HCT116 (cell line): Measurements from ENCODE around the gene SLCO4A1. TPM values are rescaled to one million over a fixed set of nuclear protein-coding genes. Genes with fewer than 3 reads are reported as not detected.
A peak's percentile ranks its signal among the peaks of the same experiment; 100 is the strongest.

ENCODE experiments used
- ATAC-seq: fragments of 200-7000 bp; cut with Tn5 transposase; 2 replicates; pipeline ENCODE4 v1.9.1; 2020; ENCODE audit warnings: mild to moderate bottlenecking, moderate library complexity
- BruUV-seq: library from RNA; stranded (reverse); fragments of 400-500 nt; replicated peaks from 2 replicates; lab custom pipeline; 2021; lab: Mats Ljungman, UMichigan
- CTCF ChIA-PET: fragments of 300-600 bp; sonication (Branson Sonifier 250); formaldehyde crosslinking; loops from one replicate; lab custom pipeline; 2021; ENCODE audit warnings: antibody characterized with exemption; lab: Charles Lee
- POLR2A ChIA-PET: fragments of 300-600, 350-600 bp; sonication (Branson Sonifier 250); formaldehyde crosslinking; loops from one replicate; lab custom pipeline; 2021; ENCODE audit warnings: antibody characterized with exemption; lab: Charles Lee
- RAD21 ChIA-PET, 2 experiments: fragments of 300-600 bp; sonication (Branson Sonifier 250); formaldehyde crosslinking; loops; one replicate each; lab custom pipeline; 2023; ENCODE audit warnings: low total read pairs in 2 of 2; ENCODE audit not compliant: uncharacterized antibody in 2 of 2, unreplicated experiment in 2 of 2, low non-redundant PET in 1 of 2; lab: Charles Lee
- DNase-seq: peaks from one replicate; pipeline ENCODE4 v3.0.0-alpha.2; 2010; ENCODE audit warnings: low read depth, low spot score
- H2AFZ ChIP-seq: fragments of 200-600 bp; shearing (Covaris generic), sonication (generic); 2 replicates; pipeline ENCODE4 v1.6.1; 2017; ENCODE audit warnings: low read depth, mixed run types, mixed read lengths, antibody characterized with exemption, low read length; ENCODE audit not compliant: poor library complexity, severe bottlenecking
- H3K27ac ChIP-seq: 2 replicates; pipeline ENCODE4 v1.5.1; 2012; ENCODE audit warnings: low read depth, low read length
- H3K27me3 ChIP-seq: fragments of 200-600 bp; sonication (generic); 2 replicates; pipeline ENCODE4 v1.6.1; 2016; ENCODE audit warnings: mixed run types, low read length, mixed read lengths; ENCODE audit not compliant: insufficient read depth
- H3K36me3 ChIP-seq, 2 experiments: fragments of 200-500 bp in 1 of 2; fragments of 200-600 bp in 1 of 2; sonication (Bioruptor generic) in 1 of 2; sonication (generic) in 1 of 2; 2 replicates each; pipeline versions ENCODE4 v1.5.1 to v1.6.1; 2014 to 2016; ENCODE audit warnings: low read length in 2 of 2, inconsistent platforms in 1 of 2, mixed read lengths in 1 of 2, mixed run types in 1 of 2; ENCODE audit not compliant: insufficient read depth in 2 of 2, control insufficient read depth in 1 of 2
- H3K4me1 ChIP-seq, 2 experiments: fragments of 200-600 bp in 1 of 2; sonication (generic) in 1 of 2; 2 replicates each; pipeline versions ENCODE4 v1.5.1 to v1.6.1; 2012 to 2017; ENCODE audit warnings: low read length in 2 of 2, inconsistent platforms in 1 of 2, mild to moderate bottlenecking in 1 of 2, mixed read lengths in 1 of 2, mixed run types in 1 of 2, moderate library complexity in 1 of 2; ENCODE audit not compliant: insufficient read depth in 2 of 2, control insufficient read depth in 1 of 2
- H3K4me2 ChIP-seq: fragments of 200-600 bp; sonication (generic); 2 replicates; pipeline ENCODE4 v1.6.1; 2017; ENCODE audit warnings: mixed run types, low read length, mixed read lengths
- H3K4me3 ChIP-seq, 2 experiments: fragments of 200-600 bp in 1 of 2; sonication (generic) in 1 of 2; replicated peaks in 1 of 2; 2 replicates each; pipeline ENCODE4 v1.5.1; 2011 to 2016; ENCODE audit warnings: low read length in 2 of 2, control low read depth in 1 of 2, low read depth in 1 of 2, mild to moderate bottlenecking in 1 of 2, mixed read lengths in 1 of 2, mixed run types in 1 of 2
- H3K79me2 ChIP-seq: fragments of 200-600 bp; sonication (generic); 2 replicates; pipeline ENCODE4 v1.6.1; 2017; ENCODE audit warnings: mild to moderate bottlenecking, mixed run types, low read length, moderate library complexity, mixed read lengths; ENCODE audit not compliant: insufficient read depth
- H3K9ac ChIP-seq: fragments of 200-600 bp; sonication (generic); 2 replicates; pipeline ENCODE4 v1.6.1; 2016; ENCODE audit warnings: low read length, mixed read lengths
- H3K9me2 ChIP-seq: fragments of 200-600 bp; sonication (generic), shearing (Covaris generic); 2 replicates; pipeline ENCODE4 v1.6.1; 2017; ENCODE audit warnings: mixed run types, mild to moderate bottlenecking, moderate library complexity; ENCODE audit not compliant: insufficient read depth
- H3K9me3 ChIP-seq, 2 experiments: fragments of 200-500 bp in 1 of 2; fragments of 200-600 bp in 1 of 2; sonication (Bioruptor generic) in 1 of 2; sonication (generic) in 1 of 2; 2 replicates each; pipeline ENCODE4 v1.6.1; 2014 to 2017; ENCODE audit warnings: low read length in 2 of 2, mixed read lengths in 2 of 2, inconsistent platforms in 1 of 2, low read depth in 1 of 2, mild to moderate bottlenecking in 1 of 2, mixed run types in 1 of 2, moderate library complexity in 1 of 2; ENCODE audit not compliant: control insufficient read depth in 1 of 2, insufficient read depth in 1 of 2
- H4K20me1 ChIP-seq: fragments of 200-600 bp; sonication (generic), shearing (Covaris generic); 2 replicates; pipeline ENCODE4 v1.6.1; 2017; ENCODE audit warnings: mixed run types, mild to moderate bottlenecking, moderate library complexity; ENCODE audit not compliant: insufficient read depth
- ATF3 ChIP-seq: IDR thresholded peaks from 2 replicates; pipeline ENCODE4 v1.6.1; 2012
- CBX3 ChIP-seq: IDR thresholded peaks from 2 replicates; pipeline ENCODE4 v1.6.1; 2012; ENCODE audit warnings: low read depth
- CEBPB ChIP-seq: IDR thresholded peaks from 2 replicates; pipeline ENCODE4 v1.6.1; 2012; ENCODE audit warnings: low read depth
- EGR1 ChIP-seq: IDR thresholded peaks from 2 replicates; pipeline ENCODE4 v1.6.1; 2012; ENCODE audit warnings: low read depth
- ELF1 ChIP-seq: IDR thresholded peaks from 2 replicates; pipeline ENCODE4 v1.6.1; 2012; ENCODE audit warnings: low read depth, borderline replicate concordance
- EZH2 ChIP-seq: fragments of 200-600 bp; sonication (generic); IDR thresholded peaks from 2 replicates; pipeline ENCODE4 v1.6.1; 2017; ENCODE audit warnings: antibody characterized with exemption, mixed run types
- FOSL1 ChIP-seq: IDR thresholded peaks from 2 replicates; pipeline ENCODE4 v1.6.1; 2012; ENCODE audit warnings: low read depth
- RAD21 ChIP-seq: IDR thresholded peaks from 2 replicates; pipeline ENCODE4 v1.6.1; 2012; ENCODE audit warnings: low read depth, mild to moderate bottlenecking
- SRF ChIP-seq: IDR thresholded peaks from 2 replicates; pipeline ENCODE4 v1.6.1; 2012; ENCODE audit warnings: low read depth
- YY1 ChIP-seq: IDR thresholded peaks from 2 replicates; pipeline ENCODE4 v1.6.1; 2011; ENCODE audit warnings: low read length, low read depth, moderate library complexity, mild to moderate bottlenecking; ENCODE audit not compliant: insufficient replicate concordance; ENCODE audit errors: extremely low read depth
- ZBTB33 ChIP-seq: IDR thresholded peaks from 2 replicates; pipeline ENCODE4 v1.6.1; 2011; ENCODE audit warnings: mild to moderate bottlenecking, low read length, moderate library complexity; ENCODE audit not compliant: insufficient replicate concordance; ENCODE audit errors: extremely low read depth
- intact Hi-C: fragments of 100-400 bp; cut with micrococcal nuclease; formaldehyde crosslinking; loops from 2 replicates; pipeline ENCODE4 v1.10.0; 2022
- total RNA-seq: library from RNA; stranded (reverse); gene quantifications from one replicate; pipeline ENCODE4 v1.2.1, GENCODE V29; 2021; ENCODE audit not compliant: unreplicated experiment

Gene SLCO4A1
- total RNA-seq, 1 experiment from 2014 or later, result 107 TPM

- TF ChIP-seq CBX3, result no peak
- TF ChIP-seq SRF, result no peak
These were observed 1.9 kb downstream of the SLCO4A1 start (continued) for GRCh38 chr20:62644044-62644795.

DNA sequence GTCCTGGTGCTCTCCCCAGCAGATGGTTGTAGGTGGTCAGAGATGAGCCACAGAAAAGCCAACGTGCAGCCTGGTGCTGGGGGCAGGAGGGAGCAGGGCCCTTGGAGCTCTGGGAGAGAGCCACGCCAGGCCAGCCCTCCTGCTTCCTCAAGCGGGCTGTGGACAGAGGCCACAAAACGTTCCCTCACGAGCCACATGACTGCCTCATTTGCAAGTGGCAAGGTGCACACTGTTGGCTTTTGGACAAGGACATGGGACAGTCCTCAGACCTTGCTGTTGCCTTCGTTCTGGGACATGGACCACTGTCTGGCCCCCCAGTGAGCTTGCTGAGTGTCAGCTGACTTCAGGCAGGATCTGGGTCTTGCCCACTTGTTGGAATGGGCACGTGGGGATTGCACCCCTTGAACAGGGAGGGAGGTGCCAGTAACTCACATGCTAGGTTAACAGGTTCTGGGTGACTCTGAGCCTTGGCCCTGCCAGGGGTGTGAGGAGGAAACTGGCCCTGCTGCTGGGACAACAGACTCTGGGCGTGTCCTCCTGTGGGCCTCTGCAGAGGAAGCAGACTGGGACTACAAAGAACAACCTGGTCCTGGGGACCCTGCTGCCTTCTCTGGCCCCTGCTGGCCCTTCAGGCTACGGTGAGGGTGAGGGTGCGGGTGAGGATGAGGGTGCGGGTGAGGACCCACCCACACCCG is 2.6 kb downstream of the SLCO4A1 start:
- ChIA-PET POLR2A (no interaction called here), CTCF (interaction anchor here (1.2 kb wide), 1 partner anchor 146 kb away, joined by 3 read pairs; no protein-coding TSS in a partner anchor), RAD21 (no interaction called here)
- Histone ChIP-seq H3K9me3 (no peaks in the 10 kb centered on the region), H4K20me1 (peaks cover 25% of the 10 kb centered on the region; the same call in 1 of the 2 replicates), H3K4me1 (peaks cover 46 to 69% of the 10 kb centered on the region in 2 experiments), H3K27ac (peak overlapping the region; percentile 90; the same call in 1 of the 2 replicates), H3K79me2 (peaks cover 77% of the 10 kb centered on the region), H2AFZ (no peak overlapping the region), H3K9ac (peak overlapping the region; percentile 86; the same call in 1 of the 2 replicates), H3K4me2 (peak overlapping the region; percentile 87), H3K9me2 (no peaks in the 10 kb centered on the region), H3K36me3 (peaks cover 0 to 47% of the 10 kb centered on the region in 2 experiments; a peak in 2 of 4 replicates), H3K4me3 (0 out of 4 replicates have a peak overlapping the region, but pooled peaks of 1 of the 2 experiments have one; percentile 80), H3K27me3 (no peaks in the 10 kb centered on the region)
- no peak for TF ChIP-seq EZH2
- no peak for TF ChIP-seq ELF1
- TF ChIP-seq CEBPB, result no peak
- no peak for ATAC-seq
- no peak for DNase-seq
- no TSS peak for BruUV-seq
- intact Hi-C loops, result no loop called here

GRCh38 chr20:62645613-62646012 is 3.3 kb downstream of the SLCO4A1 start:
- ChIA-PET POLR2A (no interaction called here), CTCF (no interaction called here), RAD21 (no interaction called here)
- no peak overlapping the region for H3K9ac ChIP-seq
- H3K9me3 ChIP-seq, result no peaks in the 10 kb centered on the region
- H3K4me1 ChIP-seq, result peaks cover 48 to 76% of the 10 kb centered on the region in 2 experiments
- H3K9me2 ChIP-seq, result no peaks in the 10 kb centered on the region
- H4K20me1 ChIP-seq, result peaks cover 25% of the 10 kb centered on the region; the same call in 1 of the 2 replicates
- peaks cover 3 to 52% of the 10 kb centered on the region in 2 experiments; a peak in 2 of 4 replicates for H3K36me3 ChIP-seq
- BruUV-seq, result no TSS peak
- H2AFZ ChIP-seq, result no peak overlapping the region
- 0 out of 2 replicates have a peak overlapping the region, but pooled peaks have one; percentile 87 for H3K4me2 ChIP-seq
- peak overlapping the region; percentile 90; the same call in 1 of the 2 replicates for H3K27ac ChIP-seq
- ATAC-seq, result no peak
- peaks cover 84% of the 10 kb centered on the region for H3K79me2 ChIP-seq
- H3K4me3 ChIP-seq, result no peak overlapping the region
- no peaks in the 10 kb centered on the region for H3K27me3 ChIP-seq
- DNase-seq, result no peak
- intact Hi-C loops, result no loop called here
- TF ChIP-seq CBX3 (no peak), EZH2 (no peak), YY1 (no peak), ZBTB33 (no peak), EGR1 (no peak), RAD21 (no peak), ATF3 (no peak), FOSL1 (no peak)
